ENCODE data around the gene REXO4. TPM values are rescaled to one million over a fixed set of nuclear protein-coding genes. Genes with fewer than 3 reads are reported as not detected.
A peak's percentile ranks its signal among the peaks of the same experiment; 100 is the strongest.

Gene REXO4
- total and polyA plus RNA-seq, 10 of the 15 experiments (the other 5 are each of a cell fraction or from before 2014, with no cell fraction given), result 2.7 to 43.9 (median 30.5) TPM

GRCh38 chr9:133360400-133361393, 57.1 kb downstream of the REXO4 start (continued):
- no peak for TF ChIP-seq POU2F2 (IDR thresholded peaks at IDR 0.05; ENCODE audit: borderline replicate concordance, low read depth, low read length)
- TF ChIP-seq ZBED1 (IDR thresholded peaks at IDR 0.05; ENCODE audit: borderline replicate concordance), result 0 out of 2 replicates have a peak, but pooled peaks have one; percentile 26

GRCh38 chr9:133359399-133360175, 58.2 kb downstream of the REXO4 start:
- ATAC-seq, result no peak
- Histone ChIP-seq H3K9ac (ENCODE audit: control insufficient read depth, insufficient read depth, low read length) (no peak overlapping the region), H3K79me2 (ENCODE audit: control insufficient read depth, insufficient read depth, low read length) (peaks cover 21% of the 10 kb centered on the region), H3K4me1 (ENCODE audit: control insufficient read depth, insufficient read depth, low read length) (no peaks in the 10 kb centered on the region; the same call in none of the 2 replicates), H3K27me3 (replicated peaks in 1 of 2; ENCODE audit: control insufficient read depth in 2 of 2, insufficient read depth in 2 of 2, low read length in 1 of 2) (no peaks in the 10 kb centered on the region), H3K4me2 (ENCODE audit: control insufficient read depth, insufficient read depth) (no peak overlapping the region), H3K27ac (ENCODE audit: control insufficient read depth, insufficient read depth) (no peak overlapping the region), H2AFZ (ENCODE audit: control insufficient read depth, low read depth, low read length) (no peak overlapping the region), H3K4me3 (no peak overlapping the region), H3K9me3 (replicated peaks; ENCODE audit: control insufficient read depth, insufficient read depth, low read length) (no peaks in the 10 kb centered on the region), H3K36me3 (ENCODE audit: control insufficient read depth in 2 of 2, insufficient read depth in 2 of 2, low read length in 1 of 2) (peaks cover 22 to 30% of the 10 kb centered on the region in 2 experiments; a peak in 3 of 4 replicates), H4K20me1 (ENCODE audit: control insufficient read depth, insufficient read depth) (no peaks in the 10 kb centered on the region)
- ChIA-PET SMC1A (ENCODE audit: uncharacterized antibody, unreplicated experiment) (no interaction called here), POLR2A (interaction anchor here (1.5 kb wide), 1 partner anchor 11 kb away, joined by 3 read pairs; no protein-coding TSS in a partner anchor), RAD21 (ENCODE audit: unreplicated experiment) (no interaction called here), CTCF (no interaction called here)
- no peak for FAIRE-seq
- no peak for TF ChIP-seq NKRF (conservative IDR thresholded peaks at IDR 0.05)
- TF ChIP-seq CHD4 (IDR thresholded peaks at IDR 0.05), result no peak
- peak; percentile 61 for TF ChIP-seq POLR2A (IDR thresholded peaks at IDR 0.05; ENCODE audit: low read depth, low read length)
- TF ChIP-seq RAD21 (IDR thresholded peaks at IDR 0.05; ENCODE audit: insufficient read depth, low read depth, low read length), result peak; percentile 39; the same call in 1 of the 2 replicates
- TF ChIP-seq CTCF (IDR thresholded peaks at IDR 0.05 in 2 of 3, conservative IDR thresholded peaks at IDR 0.05 in 1 of 3; ENCODE audit: control insufficient read depth in 2 of 3, extremely low read depth in 1 of 3, insufficient read depth in 1 of 3, low read depth in 3 of 3, low read length in 3 of 3), result peak; percentile 7 to 35 (median 10); a peak in 4 of 6 replicates
- peak; percentile 3; the same call in 1 of the 2 replicates for TF ChIP-seq POLR2AphosphoS5 (IDR thresholded peaks at IDR 0.05; ENCODE audit: low read length)
- TF ChIP-seq SP1 (IDR thresholded peaks at IDR 0.05; ENCODE audit: low read depth, low read length), result no peak
- DNase-seq (ENCODE audit: low read depth, low spot score), result no peak
- BruUV-seq (replicated peaks), result no TSS peak
- intact Hi-C loops (cut with micrococcal nuclease; ENCODE audit: unreplicated experiment), result no loop called here
- in situ Hi-C loops (cut with MboI), result no loop called here
- WGBS (ENCODE audit: insufficient coverage, insufficient replicate concordance, low lambda C conversion rate, missing lambda C conversion rate), result 80% methylated on average over 20 of the region's 20 CpGs

Measured in GM12878 (cell line).